ENCODE data around the gene ING5. TPM values are rescaled to one million over a fixed set of nuclear protein-coding genes. Genes with fewer than 3 reads are reported as not detected.

Gene ING5
- polyA plus RNA-seq, 5 donors = 36.7 to 46.9 (median 43.2) TPM

DNA sequence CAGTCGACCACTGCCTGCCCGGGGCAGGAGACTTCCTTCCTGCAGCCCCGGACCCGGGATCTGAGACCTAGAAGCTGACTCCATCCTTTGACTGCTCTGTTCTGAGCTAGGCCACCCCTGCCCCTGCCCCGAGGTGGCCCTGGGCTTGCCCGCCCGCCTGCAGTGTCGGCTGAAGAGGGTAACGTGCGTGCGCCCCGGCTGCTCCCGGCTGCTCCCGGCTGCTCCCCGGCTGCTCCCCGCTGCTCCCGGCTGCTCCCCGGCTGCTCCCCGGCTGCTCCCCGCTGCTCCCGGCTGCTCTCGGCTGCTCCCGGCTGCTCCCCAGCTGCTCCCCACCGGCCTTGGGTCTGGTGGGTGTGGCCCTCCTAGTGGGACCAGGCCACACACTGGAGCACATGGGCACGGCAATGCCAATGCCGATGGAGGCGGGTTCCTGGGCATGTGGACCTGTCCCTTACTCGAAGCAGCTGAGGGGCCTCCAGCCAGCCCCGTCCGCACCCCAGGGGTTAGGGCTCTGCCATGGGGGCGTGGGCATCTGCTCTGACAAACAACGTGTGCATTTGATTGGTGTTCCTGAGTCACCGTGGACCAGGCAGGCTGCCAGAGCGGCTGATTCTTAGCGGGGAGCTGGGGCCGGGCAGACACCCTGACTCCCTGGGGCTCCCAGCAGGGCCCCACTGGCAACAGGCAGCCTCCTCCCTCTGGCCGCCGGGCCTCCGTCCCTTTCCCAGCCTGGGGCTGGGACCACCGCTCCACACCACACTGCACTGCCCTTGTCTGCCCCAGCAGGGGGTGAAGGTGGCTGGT lies 72.8 kb downstream of the ING5 start:
- no peak for DNase-seq

GRCh38 chr2:241775223-241776177 lies 73.7 kb downstream of the ING5 start:
- no peak for DNase-seq

DNA sequence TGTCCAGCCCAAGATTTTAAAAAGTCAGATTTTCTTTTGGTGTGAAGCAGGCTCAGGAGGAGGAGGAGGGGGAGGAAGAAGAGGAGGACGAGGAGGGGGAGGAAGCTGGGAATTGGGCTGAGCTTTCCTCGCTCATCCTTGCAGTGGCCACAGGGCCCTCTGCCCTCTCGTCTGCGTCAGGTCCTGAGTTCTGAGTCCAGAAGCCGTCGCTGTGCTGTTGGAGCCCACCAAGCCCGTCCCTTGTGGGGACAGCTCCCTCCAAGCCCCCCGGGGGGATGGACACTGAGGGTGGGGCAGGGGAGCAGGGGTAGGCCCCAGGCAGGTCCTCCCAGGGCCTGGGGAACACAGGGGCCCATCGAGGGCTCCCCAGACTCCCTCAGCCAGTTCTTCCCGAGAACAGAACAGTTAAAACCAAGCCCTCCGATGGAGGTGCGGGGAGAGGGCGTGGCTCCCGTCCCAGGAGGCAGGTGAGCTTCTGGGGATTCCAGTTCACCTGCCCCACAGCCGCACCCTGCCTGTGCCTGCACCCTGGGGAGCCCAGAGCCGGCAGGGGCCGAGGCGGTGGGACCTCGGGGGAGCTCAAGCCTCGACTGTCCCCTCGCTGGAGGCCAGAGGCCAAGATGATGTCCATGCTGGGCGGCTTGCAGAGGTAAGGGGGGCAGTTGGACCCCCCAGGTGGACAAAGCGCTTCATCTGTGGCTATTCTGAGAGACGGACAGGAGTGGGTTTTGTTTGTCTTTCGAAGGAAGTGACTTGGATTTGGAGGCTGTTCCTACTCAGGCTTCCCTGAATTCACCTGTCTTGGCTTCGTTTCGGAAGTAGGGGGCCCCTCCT lies 74.7 kb downstream of the ING5 start, which contains the start of gene GAL3ST2:
Gene GAL3ST2, plus strand, starts transcription at position 487 of the 834 bp plus-strand sequence. Its CDS starts 134 bp downstream, at position 621.
- DNase-seq = no peak

GRCh38 chr2:241777170-241777685 lies 75.4 kb downstream of the ING5 start:
- DNase-seq = no peak

DNA sequence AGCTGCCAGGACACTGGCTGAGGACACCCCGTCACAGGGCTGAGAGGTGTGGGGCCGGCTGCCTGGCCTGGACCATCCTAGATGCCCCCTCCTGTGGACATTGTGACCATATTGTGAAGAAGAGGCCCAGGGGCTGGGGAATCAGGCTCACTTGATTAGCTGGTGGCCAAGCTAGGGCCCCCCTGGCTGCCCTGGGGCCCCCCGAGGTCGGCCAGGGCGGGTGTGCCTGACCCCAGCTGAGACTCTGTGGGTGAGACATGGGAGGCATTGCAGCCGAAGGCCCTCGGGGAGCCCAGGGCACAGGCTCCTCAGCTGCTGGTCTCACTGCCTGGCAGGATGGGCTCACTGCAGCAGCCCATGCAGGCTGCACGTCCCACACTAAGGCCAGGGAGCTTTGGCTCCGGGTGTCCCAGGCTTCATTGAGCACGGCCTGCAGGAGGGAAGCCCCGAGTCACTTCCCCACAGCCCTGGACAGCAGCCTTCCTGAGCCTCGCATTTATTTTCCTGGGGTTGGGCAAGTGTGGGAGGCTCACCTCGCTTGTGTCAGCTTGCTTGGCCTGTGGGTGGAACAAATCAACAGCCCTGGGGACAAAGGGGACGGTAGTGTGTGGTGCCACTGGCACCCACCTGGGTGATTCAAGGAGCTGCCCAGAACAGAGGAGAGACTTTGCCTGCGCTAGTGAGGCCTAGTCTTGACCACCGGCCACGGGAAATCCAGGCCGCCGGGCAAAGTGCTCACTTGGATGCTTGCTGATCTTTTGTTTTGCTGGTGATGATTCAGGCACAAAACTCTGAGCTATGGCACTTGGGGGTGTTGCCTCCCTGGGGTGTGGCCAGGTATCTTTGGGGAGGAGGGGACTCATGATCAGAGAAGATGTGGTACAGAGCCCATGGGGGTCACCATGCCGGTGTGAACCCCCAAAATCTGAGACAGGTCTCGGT lies 76.1 kb downstream of the ING5 start:
- DNase-seq = no peak

Other genes with a start within 250 kb of the ING5 start
- gene STK25, start 193.5 kb upstream of the ING5 start, polyA plus RNA-seq (ENCODE audit: insufficient read depth in 1 of 5, insufficient read length in 5 of 5, low replicate concordance in 1 of 5) = 100 to 1,000 TPM; 170 to 209 (median 197) TPM
- gene BOK, start 143.3 kb upstream of the ING5 start, polyA plus RNA-seq (ENCODE audit: insufficient read depth in 1 of 5, insufficient read length in 5 of 5, low replicate concordance in 1 of 5) = 10 to 100 TPM; 14.8 to 35.3 (median 21.5) TPM
- gene THAP4, start 64.9 kb upstream of the ING5 start, polyA plus RNA-seq (ENCODE audit: insufficient read depth in 1 of 5, insufficient read length in 5 of 5, low replicate concordance in 1 of 5) = 10 to 100 TPM; 36.8 to 50.5 (median 41.9) TPM
- 10 to 100 TPM; 65.3 to 87.2 (median 77.6) TPM for gene ATG4B, start 64.3 kb upstream of the ING5 start, polyA plus RNA-seq (ENCODE audit: insufficient read depth in 1 of 5, insufficient read length in 5 of 5, low replicate concordance in 1 of 5)
- gene DTYMK, start 15.2 kb upstream of the ING5 start, polyA plus RNA-seq (ENCODE audit: insufficient read depth in 1 of 5, insufficient read length in 5 of 5, low replicate concordance in 1 of 5) = 10 to 100 TPM; 36.1 to 54.2 (median 46.0) TPM
- 10 to 100 TPM; 24.8 to 43.9 (median 42.5) TPM for gene D2HGDH, start 32.6 kb downstream of the ING5 start, polyA plus RNA-seq (ENCODE audit: insufficient read depth in 1 of 5, insufficient read length in 5 of 5, low replicate concordance in 1 of 5)
- gene GAL3ST2, start 74.8 kb downstream of the ING5 start, polyA plus RNA-seq (ENCODE audit: insufficient read depth in 1 of 5, insufficient read length in 5 of 5, low replicate concordance in 1 of 5) = under 1 TPM; 0.15 to 0.33 (median 0.27) TPM
- under 1 TPM; 0.07 to 0.49 (median 0.21) TPM for gene NEU4, start 107.2 kb downstream of the ING5 start, polyA plus RNA-seq (ENCODE audit: insufficient read depth in 1 of 5, insufficient read length in 5 of 5, low replicate concordance in 1 of 5)
- under 1 TPM; 0.17 to 0.46 (median 0.30) TPM for gene PDCD1, start 156.9 kb downstream of the ING5 start, polyA plus RNA-seq (ENCODE audit: insufficient read depth in 1 of 5, insufficient read length in 5 of 5, low replicate concordance in 1 of 5)
- gene RTP5, start 167.7 kb downstream of the ING5 start, polyA plus RNA-seq (ENCODE audit: insufficient read depth in 1 of 5, insufficient read length in 5 of 5, low replicate concordance in 1 of 5) = not detected

Measured in right lung (tissue), 5 donors.